GM18867 (cell line): ENCODE measurements around the gene TRIM71.
"Not testable (repeated sequence)": the region's sequence is repeated elsewhere in the genome, so short reads cannot be mapped to it uniquely, and the experiment has no call there.

ENCODE experiments used
- ATAC-seq: cut with Tn5 transposase; IDR thresholded peaks from one replicate; pipeline ENCODE4 v1.9.1; 2021; ENCODE audit warnings: mild to moderate bottlenecking, moderate library complexity; ENCODE audit not compliant: unreplicated experiment

Gene TRIM71

GRCh38 chr3:32819551-32820348, 2.0 kb downstream of the TRIM71 start:
- ATAC-seq, result no peak

GRCh38 chr3:32820430-32820829, 2.6 kb downstream of the TRIM71 start:
- no peak for ATAC-seq

- ATAC-seq, result no peak
Observed at GRCh38 chr3:32820971-32821685, 3.3 kb downstream of the TRIM71 start.

- ATAC-seq, result no peak
Observed at GRCh38 chr3:32821686-32822296, 4.0 kb downstream of the TRIM71 start.

GRCh38 chr3:32822609-32823498, 5.1 kb downstream of the TRIM71 start:
- no peak for ATAC-seq

- ATAC-seq, result not testable (repeated sequence)
Observed at GRCh38 chr3:32823641-32824184, 5.9 kb downstream of the TRIM71 start.

GRCh38 chr3:32825601-32826375, 8.0 kb downstream of the TRIM71 start:
- no peak for ATAC-seq

- no peak for ATAC-seq
Observed at GRCh38 chr3:32831062-32831461, 13.3 kb downstream of the TRIM71 start.

- ATAC-seq, result no peak
Observed at GRCh38 chr3:32831791-32832190, 14.0 kb downstream of the TRIM71 start.

GRCh38 chr3:32832193-32832592, 14.4 kb downstream of the TRIM71 start:
- ATAC-seq, result no peak

- ATAC-seq, result no peak
Observed at GRCh38 chr3:32835049-32835371, 17.2 kb downstream of the TRIM71 start.

GRCh38 chr3:32835961-32836360, 18.2 kb downstream of the TRIM71 start:
- ATAC-seq, result no peak

GRCh38 chr3:32836601-32837000, 18.8 kb downstream of the TRIM71 start:
- ATAC-seq, result no peak

GRCh38 chr3:32837366-32837765, 19.6 kb downstream of the TRIM71 start:
- ATAC-seq, result no peak

GRCh38 chr3:32837789-32838188, 20.0 kb downstream of the TRIM71 start:
- ATAC-seq, result no peak

- ATAC-seq, result no peak
Observed at GRCh38 chr3:32839714-32840085, 21.9 kb downstream of the TRIM71 start.

GRCh38 chr3:32840086-32840841, 22.5 kb downstream of the TRIM71 start:
- no peak for ATAC-seq

- ATAC-seq, result no peak
Observed at GRCh38 chr3:32841341-32841740, 23.5 kb downstream of the TRIM71 start.

- no peak for ATAC-seq
Observed at GRCh38 chr3:32841867-32842470, 24.2 kb downstream of the TRIM71 start.
